Measurements from ENCODE around the gene MAP3K4. TPM values are rescaled to one million over a fixed set of nuclear protein-coding genes. Genes with fewer than 3 reads are reported as not detected.

Gene MAP3K4
- total RNA-seq, 1 experiment from 2014 or later: 54.3 TPM

DNA sequence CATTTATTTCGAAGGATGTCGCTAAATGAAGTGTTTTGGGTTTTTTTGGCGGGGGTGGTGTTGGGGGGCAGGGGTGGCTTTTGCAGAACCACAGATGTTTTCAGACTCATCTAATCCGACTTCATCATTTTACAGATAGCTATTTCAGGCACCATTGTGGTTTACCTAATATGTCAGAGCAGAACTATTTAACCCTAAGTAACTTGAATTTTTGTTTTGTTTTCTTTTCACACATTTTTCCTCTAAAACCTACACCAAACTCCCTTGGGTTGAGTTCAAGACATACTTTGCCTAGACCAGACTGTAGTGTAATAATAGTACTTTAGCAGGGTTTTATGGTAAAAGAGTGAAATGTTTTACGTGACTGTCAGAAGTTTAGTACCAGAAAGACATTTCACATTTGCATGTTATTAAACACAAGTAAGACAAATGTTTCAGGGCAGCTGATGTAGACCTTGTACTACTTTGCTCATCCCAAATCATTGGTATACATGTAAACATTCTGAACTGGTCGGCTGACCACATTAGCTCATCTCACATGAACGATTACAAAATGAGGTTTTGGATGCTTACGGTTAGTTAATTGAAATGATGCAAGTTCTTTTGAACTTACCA is 37.7 kb downstream of the MAP3K4 start:
- no peaks in the 10 kb centered on the region for H3K27me3 ChIP-seq (ENCODE audit: insufficient read depth, low read length)
- H2BK12ac ChIP-seq (ENCODE audit: insufficient read length, low read depth, low read length): no peak overlapping the region
- WGBS (ENCODE audit: extremely low coverage, insufficient read length, low lambda C conversion rate): no CpG with 5 or more reads among the region's 8 CpGs
- H2BK120ac ChIP-seq (ENCODE audit: low read depth, low read length, poor library complexity, severe bottlenecking): no peak overlapping the region
- no peaks in the 10 kb centered on the region for H3K27me3 Mint-ChIP-seq (ENCODE audit: low read depth)
- H3K23ac ChIP-seq (ENCODE audit: insufficient read length, low read depth, low read length): no peak overlapping the region
- H3K4me1 Mint-ChIP-seq: peaks cover 29 to 31% of the 10 kb centered on the region in 2 experiments
- TF ChIP-seq, protein P1, sequence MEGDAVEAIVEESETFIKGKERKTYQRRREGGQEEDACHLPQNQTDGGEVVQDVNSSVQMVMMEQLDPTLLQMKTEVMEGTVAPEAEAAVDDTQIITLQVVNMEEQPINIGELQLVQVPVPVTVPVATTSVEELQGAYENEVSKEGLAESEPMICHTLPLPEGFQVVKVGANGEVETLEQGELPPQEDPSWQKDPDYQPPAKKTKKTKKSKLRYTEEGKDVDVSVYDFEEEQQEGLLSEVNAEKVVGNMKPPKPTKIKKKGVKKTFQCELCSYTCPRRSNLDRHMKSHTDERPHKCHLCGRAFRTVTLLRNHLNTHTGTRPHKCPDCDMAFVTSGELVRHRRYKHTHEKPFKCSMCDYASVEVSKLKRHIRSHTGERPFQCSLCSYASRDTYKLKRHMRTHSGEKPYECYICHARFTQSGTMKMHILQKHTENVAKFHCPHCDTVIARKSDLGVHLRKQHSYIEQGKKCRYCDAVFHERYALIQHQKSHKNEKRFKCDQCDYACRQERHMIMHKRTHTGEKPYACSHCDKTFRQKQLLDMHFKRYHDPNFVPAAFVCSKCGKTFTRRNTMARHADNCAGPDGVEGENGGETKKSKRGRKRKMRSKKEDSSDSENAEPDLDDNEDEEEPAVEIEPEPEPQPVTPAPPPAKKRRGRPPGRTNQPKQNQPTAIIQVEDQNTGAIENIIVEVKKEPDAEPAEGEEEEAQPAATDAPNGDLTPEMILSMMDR (conservative IDR thresholded peaks at IDR 0.05): no peak
- no peak overlapping the region for H4K5ac ChIP-seq (ENCODE audit: insufficient read length, low read depth, low read length)
- no peak overlapping the region for H3K56ac ChIP-seq (ENCODE audit: insufficient read length, low read depth, low read length)
- H3K27ac ChIP-seq (ENCODE audit: insufficient read length, low read depth, low read length): no peak overlapping the region
- H3K9me3 Mint-ChIP-seq: no peaks in the 10 kb centered on the region
- peaks cover 0 to 5% (median 0%) of the 10 kb centered on the region in 3 experiments; a peak in 2 of 7 replicates for H3K36me3 Mint-ChIP-seq (ENCODE audit: insufficient read depth in 1 of 3, low read depth in 3 of 3)
- H3K79me2 ChIP-seq (ENCODE audit: insufficient read depth, low read length): no peaks in the 10 kb centered on the region; the same call in 1 of the 2 replicates
- H3K4ac ChIP-seq (ENCODE audit: low read depth, low read length): no peak overlapping the region
- H2BK15ac ChIP-seq (ENCODE audit: low read depth, low read length): no peak overlapping the region
- H2AFZ ChIP-seq (ENCODE audit: low read length): no peak overlapping the region
- no peak overlapping the region for H3K14ac ChIP-seq (ENCODE audit: insufficient read depth, low read length)
- no peak overlapping the region for H4K8ac ChIP-seq (replicated peaks; ENCODE audit: insufficient read length, low read depth, low read length)
- H4K91ac ChIP-seq (ENCODE audit: insufficient read length, low read depth, low read length): no peak overlapping the region
- no peak overlapping the region for H3K4me3 Mint-ChIP-seq
- H2BK5ac ChIP-seq (ENCODE audit: insufficient read length, low read length): no peak overlapping the region
- DNase-seq: no peak
- no peaks in the 10 kb centered on the region; the same call in 1 of the 2 replicates for H3K4me1 ChIP-seq (ENCODE audit: insufficient read depth, low read length)
- no peaks in the 10 kb centered on the region for H4K20me1 ChIP-seq (ENCODE audit: control insufficient read depth, insufficient read depth, insufficient read length)
- H3K9me3 ChIP-seq (ENCODE audit: control insufficient read depth, low read depth, low read length): no peaks in the 10 kb centered on the region
- H3K27ac Mint-ChIP-seq: no peak overlapping the region; a peak in 1 of 7 replicates
- no peak overlapping the region for H3K9ac ChIP-seq (ENCODE audit: extremely low read depth, insufficient read length, low read length)
- H2BK20ac ChIP-seq (ENCODE audit: low read depth, low read length, poor library complexity, severe bottlenecking): no peak overlapping the region
- no peak overlapping the region for H3K4me2 ChIP-seq (ENCODE audit: insufficient read depth, insufficient read length, low read length)
- no peaks in the 10 kb centered on the region for H3K79me1 ChIP-seq (ENCODE audit: insufficient read depth, low read depth, low read length, poor library complexity, severe bottlenecking)
- H3T11ph ChIP-seq (ENCODE audit: low read length): no peak overlapping the region
- no peaks in the 10 kb centered on the region for H3K23me2 ChIP-seq (ENCODE audit: insufficient read length, low read depth, low read length, poor library complexity, severe bottlenecking)
- H2AK5ac ChIP-seq (ENCODE audit: insufficient read length, low read length): no peak overlapping the region
- no peak overlapping the region for H3K18ac ChIP-seq (ENCODE audit: insufficient read length, low read depth, low read length)
